Kidney epithelial cell (primary cell): Measurements from ENCODE around the gene ZACN. TPM values are rescaled to one million over a fixed set of nuclear protein-coding genes. Genes with fewer than 3 reads are reported as not detected.

Source experiments
- DNase-seq: peaks from one replicate; pipeline ENCODE4 v3.0.0-alpha.2; 2010; ENCODE audit warnings: low read depth
- H3K27me3 ChIP-seq: 2 replicates; pipeline ENCODE4 v1.6.0; 2011; ENCODE audit warnings: low read length; ENCODE audit not compliant: control insufficient read depth, insufficient read depth
- H3K36me3 ChIP-seq: 2 replicates; pipeline ENCODE4 v1.5.1; 2011; ENCODE audit warnings: low read length; ENCODE audit not compliant: control insufficient read depth, insufficient read depth
- H3K4me3 ChIP-seq: 2 replicates; pipeline ENCODE4 v1.5.1; 2011; ENCODE audit warnings: low read depth, mild to moderate bottlenecking, control low read depth, low read length
- total RNA-seq: library from RNA; depleted of rRNA; stranded (reverse); fragments of >200 nt; gene quantifications from 2 replicates; pipeline ENCODE4 v1.2.3, GENCODE V29; 2015
- TF ChIP-seq, protein P1 (sequence below): IDR thresholded peaks from 2 replicates; pipeline ENCODE4 v1.5.1; 2011; ENCODE audit warnings: mild to moderate bottlenecking, moderate library complexity, low read length, control low read depth, inconsistent platforms; ENCODE audit not compliant: insufficient read depth, poor library complexity, severe bottlenecking

Gene ZACN
- total RNA-seq, 1 donor from 2014 or later = not detected

DNA sequence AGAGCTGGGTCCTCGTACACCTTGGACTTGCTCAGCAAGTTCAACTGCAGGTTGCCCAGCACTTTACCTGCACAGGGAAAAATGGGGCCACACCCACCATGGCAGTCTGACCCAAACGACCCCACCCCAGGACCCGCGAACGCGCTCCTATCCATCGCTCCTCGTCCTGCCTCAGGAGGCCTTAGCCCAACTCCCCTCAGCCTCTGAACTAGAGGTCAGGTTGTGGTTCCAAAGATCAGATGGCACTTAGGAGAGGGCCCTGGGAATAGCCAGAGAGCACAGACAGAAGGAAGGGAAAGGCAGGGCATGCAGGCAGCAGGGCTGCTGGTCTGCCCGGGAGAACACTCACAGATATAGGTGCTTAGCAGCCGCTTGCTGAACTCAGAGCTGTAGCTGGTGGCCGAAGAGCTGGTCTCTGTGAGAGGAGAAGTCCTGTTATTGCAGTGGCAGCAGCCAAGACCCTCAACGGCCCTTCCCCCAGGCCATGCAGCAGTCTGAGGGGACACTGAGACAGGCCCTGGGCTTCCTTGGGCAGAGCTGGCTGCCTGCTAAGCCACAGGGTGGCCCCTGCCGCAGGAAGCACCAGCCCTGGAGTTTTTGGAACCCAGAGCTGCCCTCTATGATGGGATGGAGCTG is 6.9 kb downstream of the ZACN start:
- Histone ChIP-seq H3K4me3 (no peak overlapping the region), H3K36me3 (peaks cover 2% of the 10 kb centered on the region), H3K27me3 (peaks cover 8% of the 10 kb centered on the region)
- TF ChIP-seq, protein P1, sequence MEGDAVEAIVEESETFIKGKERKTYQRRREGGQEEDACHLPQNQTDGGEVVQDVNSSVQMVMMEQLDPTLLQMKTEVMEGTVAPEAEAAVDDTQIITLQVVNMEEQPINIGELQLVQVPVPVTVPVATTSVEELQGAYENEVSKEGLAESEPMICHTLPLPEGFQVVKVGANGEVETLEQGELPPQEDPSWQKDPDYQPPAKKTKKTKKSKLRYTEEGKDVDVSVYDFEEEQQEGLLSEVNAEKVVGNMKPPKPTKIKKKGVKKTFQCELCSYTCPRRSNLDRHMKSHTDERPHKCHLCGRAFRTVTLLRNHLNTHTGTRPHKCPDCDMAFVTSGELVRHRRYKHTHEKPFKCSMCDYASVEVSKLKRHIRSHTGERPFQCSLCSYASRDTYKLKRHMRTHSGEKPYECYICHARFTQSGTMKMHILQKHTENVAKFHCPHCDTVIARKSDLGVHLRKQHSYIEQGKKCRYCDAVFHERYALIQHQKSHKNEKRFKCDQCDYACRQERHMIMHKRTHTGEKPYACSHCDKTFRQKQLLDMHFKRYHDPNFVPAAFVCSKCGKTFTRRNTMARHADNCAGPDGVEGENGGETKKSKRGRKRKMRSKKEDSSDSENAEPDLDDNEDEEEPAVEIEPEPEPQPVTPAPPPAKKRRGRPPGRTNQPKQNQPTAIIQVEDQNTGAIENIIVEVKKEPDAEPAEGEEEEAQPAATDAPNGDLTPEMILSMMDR = no peak
- DNase-seq = no peak

DNA sequence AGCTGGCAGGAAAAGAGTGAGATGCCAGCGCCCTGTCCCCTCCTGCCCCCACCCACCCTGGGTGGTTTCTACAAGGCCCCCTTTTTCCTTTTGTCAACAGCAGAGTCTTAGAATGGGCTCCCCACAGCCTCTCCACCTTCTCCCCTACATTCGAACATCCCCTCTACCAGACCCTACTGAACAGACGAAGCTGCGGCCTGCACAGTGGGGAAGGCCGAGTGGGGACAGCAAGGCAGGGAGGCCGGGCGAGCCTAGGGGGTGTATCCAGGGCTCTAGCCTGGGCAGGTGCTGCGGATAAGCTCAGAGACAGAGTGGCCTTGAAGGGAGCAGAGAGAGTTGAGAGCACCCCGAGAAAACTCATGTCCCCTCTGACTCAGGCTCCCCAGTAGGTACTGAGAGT is 7.4 kb downstream of the ZACN start:
- no peak for DNase-seq
- Histone ChIP-seq H3K36me3 (peaks cover 2% of the 10 kb centered on the region), H3K4me3 (no peak overlapping the region), H3K27me3 (peaks cover 3% of the 10 kb centered on the region)
- TF ChIP-seq, protein P1 = no peak

DNA sequence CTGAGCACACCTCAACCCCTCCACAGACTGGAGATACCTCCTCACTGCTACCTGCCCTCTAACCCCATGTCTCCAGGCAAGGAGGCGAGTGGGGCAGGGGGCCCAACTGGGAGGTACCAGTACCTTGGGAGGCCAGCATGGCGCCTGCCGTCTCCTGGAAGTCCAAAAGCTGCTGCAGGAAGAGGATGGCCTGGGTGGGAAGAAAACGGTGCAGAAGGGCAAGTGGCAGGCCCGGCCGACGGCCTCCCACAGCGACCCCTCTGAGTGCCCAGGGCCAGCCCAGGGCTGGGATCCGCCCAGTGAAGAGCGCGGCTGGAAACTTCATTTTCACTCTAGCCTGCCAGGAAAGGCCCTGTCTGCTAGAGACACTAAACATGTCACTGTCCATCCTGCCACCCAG is 8.5 kb downstream of the ZACN start:
- TF ChIP-seq, protein P1 = no peak
- no peaks in the 10 kb centered on the region for H3K27me3 ChIP-seq
- H3K36me3 ChIP-seq = peaks cover 2% of the 10 kb centered on the region

GRCh38 chr17:76088041-76088867 is 9.3 kb downstream of the ZACN start:
- H3K36me3 ChIP-seq = peaks cover 2% of the 10 kb centered on the region
- no peaks in the 10 kb centered on the region for H3K27me3 ChIP-seq
- H3K4me3 ChIP-seq = no peak overlapping the region
- no peak for DNase-seq
- TF ChIP-seq, protein P1 = peak; percentile 26

More for the DNA sequence above, 8.5 kb downstream of the ZACN start:
- DNase-seq = no peak
- no peak overlapping the region for H3K4me3 ChIP-seq

DNA sequence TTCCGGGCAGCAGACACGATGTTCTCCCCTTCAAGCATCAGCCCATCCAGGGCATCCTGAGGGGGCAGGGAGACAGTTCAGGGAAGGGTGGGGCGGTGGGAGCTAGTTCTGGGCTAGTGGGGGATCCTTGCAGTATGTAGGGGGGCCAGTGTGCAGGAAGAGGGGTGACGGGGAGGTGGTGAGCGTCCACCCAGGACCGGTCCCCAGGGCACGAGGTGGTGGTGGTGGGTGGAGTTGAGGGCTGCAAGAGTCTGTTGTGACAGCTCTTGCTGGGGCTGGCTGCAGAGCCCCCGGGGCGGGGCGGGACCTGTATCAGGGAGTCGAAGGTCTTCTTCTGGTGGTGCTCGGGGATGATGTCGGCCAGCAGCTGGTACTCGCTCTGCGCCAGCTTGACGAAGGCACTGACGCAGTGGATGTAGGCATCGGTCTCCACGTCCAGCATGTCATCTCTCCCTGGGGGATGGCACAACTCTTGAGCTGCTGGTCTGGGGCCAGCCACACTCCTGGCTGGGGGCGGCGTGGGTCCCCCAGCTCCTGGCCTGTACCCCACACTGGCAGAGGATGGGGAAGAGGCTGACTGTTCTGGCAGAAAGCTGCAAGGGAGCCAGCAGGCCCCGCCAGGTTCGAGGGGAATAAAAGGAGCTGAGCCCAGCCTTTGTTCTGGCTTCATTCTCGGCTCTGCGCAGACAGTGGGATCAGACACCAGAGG is 10.0 kb downstream of the ZACN start:
- H3K4me3 ChIP-seq = no peak overlapping the region
- peaks cover 3% of the 10 kb centered on the region for H3K36me3 ChIP-seq
- TF ChIP-seq, protein P1 = no peak
- H3K27me3 ChIP-seq = no peaks in the 10 kb centered on the region
- DNase-seq = no peak
